Fibroblast of mammary gland (primary cell): ENCODE results near the gene COL4A6.
A peak's percentile ranks its signal among the peaks of the same experiment; 100 is the strongest.

Experiments used
- DNase-seq: peaks from one replicate; pipeline ENCODE4 v3.0.0-alpha.2; 2010; ENCODE audit warnings: low read depth
- H3K4me3 ChIP-seq: 2 replicates; pipeline ENCODE4 v1.5.1; 2011; ENCODE audit warnings: low read depth, mild to moderate bottlenecking, low read length, moderate library complexity; ENCODE audit not compliant: control insufficient read depth
- CTCF ChIP-seq: conservative IDR thresholded peaks from 2 replicates; pipeline ENCODE4 v1.5.1; 2011; ENCODE audit warnings: low read depth, low read length, inconsistent platforms; ENCODE audit not compliant: control insufficient read depth, insufficient read depth

COL4A6 gene

GRCh38 chrX:108437349-108438109 is 693 bp downstream of the COL4A6 start:
- peak overlapping the region; percentile 26 for H3K4me3 ChIP-seq
- no peak for TF ChIP-seq CTCF
- no peak for DNase-seq

- TF ChIP-seq CTCF: no peak
- H3K4me3 ChIP-seq: no peak overlapping the region
- no peak for DNase-seq
These were observed 3.0 kb downstream of the COL4A6 start for GRCh38 chrX:108435261-108435660.

- no peak for DNase-seq
- no peak overlapping the region for H3K4me3 ChIP-seq
- TF ChIP-seq CTCF: no peak
These were observed 12.0 kb downstream of the COL4A6 start for GRCh38 chrX:108426262-108426661.

- H3K4me3 ChIP-seq: no peak overlapping the region
- TF ChIP-seq CTCF: no peak
- no peak for DNase-seq
These were observed 17.7 kb downstream of the COL4A6 start for GRCh38 chrX:108420481-108420880.

GRCh38 chrX:108419401-108419800 is 18.8 kb downstream of the COL4A6 start:
- no peak for TF ChIP-seq CTCF
- no peak for DNase-seq
- H3K4me3 ChIP-seq: no peak overlapping the region

GRCh38 chrX:108417257-108417656 is 21.0 kb downstream of the COL4A6 start:
- DNase-seq: no peak
- TF ChIP-seq CTCF: no peak
- no peak overlapping the region for H3K4me3 ChIP-seq
